Measurements from ENCODE around the gene KNDC1. TPM values are rescaled to one million over a fixed set of nuclear protein-coding genes. Genes with fewer than 3 reads are reported as not detected.

The KNDC1 gene
- polyA plus RNA-seq, 1 donor (not counting 4 experiments of a cell fraction or from before 2014, with no cell fraction given) = 0.20 TPM

DNA sequence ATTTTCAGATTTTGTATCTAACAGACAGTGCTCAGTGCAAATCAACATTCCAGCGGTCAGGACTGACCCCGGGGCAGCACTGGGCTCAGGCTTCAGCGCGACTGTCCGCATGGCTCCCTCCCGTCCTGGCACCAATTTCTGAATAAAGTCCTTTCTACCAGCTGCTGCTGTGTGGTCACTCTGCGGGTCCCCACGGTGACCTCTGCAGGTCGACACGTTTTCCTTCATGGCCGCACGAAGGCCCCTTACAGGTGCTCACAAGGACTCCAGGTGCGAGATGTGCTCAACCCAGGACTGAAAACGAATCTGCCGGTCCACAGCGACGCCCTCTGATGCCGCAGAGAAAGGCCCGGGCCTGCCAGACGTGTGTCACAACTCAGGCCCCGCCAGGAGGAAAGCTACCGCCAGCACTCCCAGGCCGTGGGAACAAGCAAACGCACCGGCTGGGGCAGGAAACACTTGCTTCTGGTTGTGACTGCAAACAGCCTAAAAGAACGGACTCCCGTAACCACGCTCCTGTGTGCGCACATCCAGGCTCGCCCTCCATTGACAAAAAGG, 66.3 kb downstream of the KNDC1 start:
- Histone ChIP-seq H3K4me3 (ENCODE audit: control insufficient read depth in 2 of 3, extremely low read depth in 1 of 3, insufficient read depth in 2 of 3, low read depth in 1 of 3, low read length in 3 of 3) (no peak overlapping the region), H3K36me3 (ENCODE audit: control insufficient read depth in 2 of 2, extremely low read depth in 1 of 2, insufficient read depth in 2 of 2, low read length in 2 of 2) (no peaks in the 10 kb centered on the region), H3K9me1 (ENCODE audit: control insufficient read depth, extremely low read depth, insufficient read depth, low read length) (no peaks in the 10 kb centered on the region), H2AFZ (ENCODE audit: control insufficient read depth, low read length) (no peak overlapping the region), H3K4me1 (ENCODE audit: control insufficient read depth, extremely low read depth, insufficient read depth, low read length) (peaks cover 4% of the 10 kb centered on the region), H3K79me2 (ENCODE audit: control insufficient read depth, insufficient read depth, low read length) (no peaks in the 10 kb centered on the region), H3K27me3 (ENCODE audit: control insufficient read depth, extremely low read depth, insufficient read depth, low read length) (peaks cover 60% of the 10 kb centered on the region), H4K20me1 (ENCODE audit: control insufficient read depth, extremely low read depth, insufficient read depth, low read length) (no peaks in the 10 kb centered on the region), H3K9ac (ENCODE audit: control insufficient read depth, extremely low read depth, insufficient read depth, low read length) (no peak overlapping the region), H3K9me3 (ENCODE audit: control insufficient read depth, low read depth, low read length) (no peaks in the 10 kb centered on the region), H3K4me2 (ENCODE audit: control insufficient read depth, extremely low read depth, insufficient read depth, low read depth, low read length) (peak overlapping the region; percentile 5), H3K27ac (ENCODE audit: control insufficient read depth, insufficient read depth, low read length) (no peak overlapping the region)
- no peak for DNase-seq (ENCODE audit: low read depth, low spot score)
- FAIRE-seq = no peak
- TF ChIP-seq, protein P1, sequence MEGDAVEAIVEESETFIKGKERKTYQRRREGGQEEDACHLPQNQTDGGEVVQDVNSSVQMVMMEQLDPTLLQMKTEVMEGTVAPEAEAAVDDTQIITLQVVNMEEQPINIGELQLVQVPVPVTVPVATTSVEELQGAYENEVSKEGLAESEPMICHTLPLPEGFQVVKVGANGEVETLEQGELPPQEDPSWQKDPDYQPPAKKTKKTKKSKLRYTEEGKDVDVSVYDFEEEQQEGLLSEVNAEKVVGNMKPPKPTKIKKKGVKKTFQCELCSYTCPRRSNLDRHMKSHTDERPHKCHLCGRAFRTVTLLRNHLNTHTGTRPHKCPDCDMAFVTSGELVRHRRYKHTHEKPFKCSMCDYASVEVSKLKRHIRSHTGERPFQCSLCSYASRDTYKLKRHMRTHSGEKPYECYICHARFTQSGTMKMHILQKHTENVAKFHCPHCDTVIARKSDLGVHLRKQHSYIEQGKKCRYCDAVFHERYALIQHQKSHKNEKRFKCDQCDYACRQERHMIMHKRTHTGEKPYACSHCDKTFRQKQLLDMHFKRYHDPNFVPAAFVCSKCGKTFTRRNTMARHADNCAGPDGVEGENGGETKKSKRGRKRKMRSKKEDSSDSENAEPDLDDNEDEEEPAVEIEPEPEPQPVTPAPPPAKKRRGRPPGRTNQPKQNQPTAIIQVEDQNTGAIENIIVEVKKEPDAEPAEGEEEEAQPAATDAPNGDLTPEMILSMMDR (optimal IDR thresholded peaks at IDR 0.05 in 1 of 3, IDR thresholded peaks at IDR 0.05 in 1 of 3, conservative IDR thresholded peaks at IDR 0.05 in 1 of 3; ENCODE audit: extremely low read depth in 1 of 3, insufficient read depth in 2 of 3, low read length in 3 of 3) = peak in 2 of 3 experiments; percentile 54 to 64
- TF ChIP-seq EZH2 (IDR thresholded peaks at IDR 0.05; ENCODE audit: low read length) = peak; percentile 31
- dilution Hi-C loops (cut with MboI; ENCODE audit: extremely low pct_ligation_motif_present, low sequenced_read_pairs) = no loop called here

DNA sequence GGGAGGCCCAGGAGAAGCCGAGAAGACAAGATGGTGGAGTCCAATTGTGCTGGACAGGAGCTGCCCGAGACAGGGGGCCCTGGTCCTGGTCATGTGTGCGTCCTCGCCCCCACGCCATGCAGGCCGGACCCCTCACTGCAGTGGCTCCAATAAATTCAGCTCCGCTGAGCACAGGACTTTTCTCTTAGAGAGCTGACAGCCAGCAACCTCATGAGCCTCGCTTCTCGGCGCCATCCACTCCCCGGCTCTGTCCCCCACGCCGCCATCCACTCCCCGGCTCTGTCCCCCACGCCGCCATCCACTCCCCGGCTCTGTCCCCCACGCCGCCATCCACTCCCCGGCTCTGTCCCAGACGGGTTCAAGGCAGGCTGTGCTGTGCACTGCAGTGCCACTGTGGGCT, 67.2 kb downstream of the KNDC1 start:
- peaks cover 67% of the 10 kb centered on the region for H3K27me3 ChIP-seq (ENCODE audit: control insufficient read depth, extremely low read depth, insufficient read depth, low read length)
- no peaks in the 10 kb centered on the region for H3K9me3 ChIP-seq (ENCODE audit: control insufficient read depth, low read depth, low read length)
- H3K4me1 ChIP-seq (ENCODE audit: control insufficient read depth, extremely low read depth, insufficient read depth, low read length) = peaks cover 4% of the 10 kb centered on the region
- H3K4me3 ChIP-seq (ENCODE audit: control insufficient read depth in 2 of 3, extremely low read depth in 1 of 3, insufficient read depth in 2 of 3, low read depth in 1 of 3, low read length in 3 of 3) = no peak overlapping the region
- H3K36me3 ChIP-seq (ENCODE audit: control insufficient read depth in 2 of 2, extremely low read depth in 1 of 2, insufficient read depth in 2 of 2, low read length in 2 of 2) = no peaks in the 10 kb centered on the region
- TF ChIP-seq, protein P1 (optimal IDR thresholded peaks at IDR 0.05 in 1 of 3, IDR thresholded peaks at IDR 0.05 in 1 of 3, conservative IDR thresholded peaks at IDR 0.05 in 1 of 3; ENCODE audit: extremely low read depth in 1 of 3, insufficient read depth in 2 of 3, low read length in 3 of 3) = no peak
- no peak for TF ChIP-seq EZH2 (IDR thresholded peaks at IDR 0.05; ENCODE audit: low read length)
- no peak overlapping the region for H3K4me2 ChIP-seq (ENCODE audit: control insufficient read depth, extremely low read depth, insufficient read depth, low read depth, low read length)
- no peak for DNase-seq (ENCODE audit: low read depth, low spot score)
- no peak overlapping the region for H3K27ac ChIP-seq (ENCODE audit: control insufficient read depth, insufficient read depth, low read length)
- H3K79me2 ChIP-seq (ENCODE audit: control insufficient read depth, insufficient read depth, low read length) = no peaks in the 10 kb centered on the region
- no peak overlapping the region for H3K9ac ChIP-seq (ENCODE audit: control insufficient read depth, extremely low read depth, insufficient read depth, low read length)
- no peaks in the 10 kb centered on the region for H4K20me1 ChIP-seq (ENCODE audit: control insufficient read depth, extremely low read depth, insufficient read depth, low read length)
- no peak overlapping the region for H2AFZ ChIP-seq (ENCODE audit: control insufficient read depth, low read length)
- dilution Hi-C loops (cut with MboI; ENCODE audit: extremely low pct_ligation_motif_present, low sequenced_read_pairs) = no loop called here
- H3K9me1 ChIP-seq (ENCODE audit: control insufficient read depth, extremely low read depth, insufficient read depth, low read length) = no peaks in the 10 kb centered on the region
- no peak for FAIRE-seq
